SK-N-SH (cell line): Measurements from ENCODE around the gene TNFRSF18.

Source experiments
- JUND ChIP-seq: IDR thresholded peaks from 2 replicates; pipeline ENCODE4 v1.4.0; 2012
- REST ChIP-seq: IDR thresholded peaks from 2 replicates; pipeline ENCODE4 v1.6.1; 2012; ENCODE audit warnings: mild to moderate bottlenecking, low read depth, low read length, moderate library complexity
- SIN3A ChIP-seq: IDR thresholded peaks from 2 replicates; pipeline ENCODE4 v1.6.1; 2012; ENCODE audit warnings: low read depth, mild to moderate bottlenecking, low read length, moderate library complexity, borderline replicate concordance
- USF1 ChIP-seq: IDR thresholded peaks from 2 replicates; pipeline ENCODE4 v1.4.0; 2012; ENCODE audit warnings: low read depth, borderline replicate concordance
- TF ChIP-seq, protein P1 (sequence below): fragments of 200-600 bp; sonication (generic); IDR thresholded peaks from 2 replicates; pipeline ENCODE4 v1.6.1; 2017; ENCODE audit warnings: antibody characterized with exemption, mild to moderate bottlenecking, moderate library complexity

GRCh38 chr1:1183833-1184775, 22.3 kb downstream of the TNFRSF18 start:
- TF ChIP-seq REST (no peak), SIN3A (no peak), JUND (no peak), USF1 (no peak)
- TF ChIP-seq, protein P1, sequence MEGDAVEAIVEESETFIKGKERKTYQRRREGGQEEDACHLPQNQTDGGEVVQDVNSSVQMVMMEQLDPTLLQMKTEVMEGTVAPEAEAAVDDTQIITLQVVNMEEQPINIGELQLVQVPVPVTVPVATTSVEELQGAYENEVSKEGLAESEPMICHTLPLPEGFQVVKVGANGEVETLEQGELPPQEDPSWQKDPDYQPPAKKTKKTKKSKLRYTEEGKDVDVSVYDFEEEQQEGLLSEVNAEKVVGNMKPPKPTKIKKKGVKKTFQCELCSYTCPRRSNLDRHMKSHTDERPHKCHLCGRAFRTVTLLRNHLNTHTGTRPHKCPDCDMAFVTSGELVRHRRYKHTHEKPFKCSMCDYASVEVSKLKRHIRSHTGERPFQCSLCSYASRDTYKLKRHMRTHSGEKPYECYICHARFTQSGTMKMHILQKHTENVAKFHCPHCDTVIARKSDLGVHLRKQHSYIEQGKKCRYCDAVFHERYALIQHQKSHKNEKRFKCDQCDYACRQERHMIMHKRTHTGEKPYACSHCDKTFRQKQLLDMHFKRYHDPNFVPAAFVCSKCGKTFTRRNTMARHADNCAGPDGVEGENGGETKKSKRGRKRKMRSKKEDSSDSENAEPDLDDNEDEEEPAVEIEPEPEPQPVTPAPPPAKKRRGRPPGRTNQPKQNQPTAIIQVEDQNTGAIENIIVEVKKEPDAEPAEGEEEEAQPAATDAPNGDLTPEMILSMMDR: no peak
